ES-I3 (cell line): ENCODE results near the gene IRX4.

Experiments
- H3K36me3 ChIP-seq: 2 replicates; pipeline ENCODE4 v1.6.1; 2013; ENCODE audit warnings: mild to moderate bottlenecking, low read length, control low read depth, moderate library complexity; ENCODE audit not compliant: insufficient read depth
- H3K4me1 ChIP-seq: 2 replicates; pipeline ENCODE4 v1.6.1; 2013; ENCODE audit warnings: mild to moderate bottlenecking, control low read depth, low read length; ENCODE audit not compliant: insufficient read depth
- H3K9ac ChIP-seq: 2 replicates; pipeline ENCODE4 v1.6.1; 2013; ENCODE audit warnings: low read depth, mild to moderate bottlenecking, low read length, moderate library complexity
- H3K9me3 ChIP-seq: 2 replicates; pipeline ENCODE4 v1.6.1; 2013; ENCODE audit warnings: mild to moderate bottlenecking, low read length, moderate library complexity; ENCODE audit not compliant: control insufficient read depth, insufficient read depth

IRX4 gene

DNA sequence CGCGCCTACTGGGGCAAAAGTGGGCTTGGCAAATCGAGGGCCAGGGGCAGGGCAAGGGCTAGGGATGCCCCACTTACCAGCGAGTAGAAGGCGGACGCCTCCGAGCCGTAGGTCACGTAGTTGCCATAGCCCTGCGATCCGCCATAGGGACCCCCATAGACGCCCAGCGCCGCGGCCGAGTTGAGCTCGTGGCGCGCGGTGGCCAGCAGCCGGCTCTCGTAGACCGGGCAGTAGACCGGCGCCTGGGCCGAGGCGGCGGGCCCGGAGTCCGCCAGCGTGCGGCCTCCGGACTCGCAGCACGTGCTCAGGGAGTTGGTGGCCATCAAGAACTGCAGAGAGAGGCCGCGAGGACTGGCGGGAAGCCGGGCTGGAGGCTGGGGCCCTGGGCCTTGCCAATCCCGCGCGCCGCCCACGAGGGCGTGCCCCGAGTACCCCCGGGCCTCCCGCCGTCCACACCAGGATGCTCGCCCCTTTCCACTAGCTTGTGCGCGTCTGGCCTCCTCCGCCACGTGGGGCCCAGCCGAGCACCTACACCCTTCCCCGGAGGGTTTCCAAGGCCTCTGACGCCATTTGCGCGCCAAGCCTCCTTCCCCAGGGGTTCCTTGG, 891 bp downstream of the IRX4 start:
- peak overlapping the region; percentile 61; the same call in 1 of the 2 replicates for H3K9ac ChIP-seq
- peaks cover 3% of the 10 kb centered on the region; the same call in 1 of the 2 replicates for H3K4me1 ChIP-seq
- H3K36me3 ChIP-seq, result no peaks in the 10 kb centered on the region
- H3K9me3 ChIP-seq, result no peaks in the 10 kb centered on the region

DNA sequence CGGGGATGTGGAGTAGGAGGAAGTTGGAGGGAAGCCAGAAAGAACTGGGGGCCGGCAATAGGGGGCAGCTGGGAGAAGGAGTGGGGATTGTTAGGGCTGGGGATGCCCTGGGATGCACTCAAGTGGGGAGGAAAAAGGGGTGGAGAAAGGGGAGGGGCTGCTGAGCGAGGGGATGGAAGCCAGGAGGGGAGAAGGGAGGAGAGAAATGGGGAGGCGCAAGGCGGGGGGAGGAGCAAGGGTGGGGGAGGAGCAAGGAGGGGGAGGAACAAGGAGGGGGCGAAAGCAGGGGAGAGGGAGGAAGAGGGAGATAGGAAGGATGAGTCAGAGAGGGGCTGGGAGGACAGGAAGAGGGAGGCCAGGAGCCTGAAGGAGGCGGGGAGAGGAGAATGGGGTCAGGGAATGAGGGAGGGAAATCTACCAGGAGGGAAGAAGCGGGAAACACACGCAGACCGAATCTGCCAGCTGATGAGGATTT, 1.6 kb downstream of the IRX4 start:
- peak overlapping the region; percentile 61; the same call in 1 of the 2 replicates for H3K9ac ChIP-seq
- peaks cover 3% of the 10 kb centered on the region; the same call in 1 of the 2 replicates for H3K4me1 ChIP-seq
- no peaks in the 10 kb centered on the region for H3K9me3 ChIP-seq
- H3K36me3 ChIP-seq, result no peaks in the 10 kb centered on the region

DNA sequence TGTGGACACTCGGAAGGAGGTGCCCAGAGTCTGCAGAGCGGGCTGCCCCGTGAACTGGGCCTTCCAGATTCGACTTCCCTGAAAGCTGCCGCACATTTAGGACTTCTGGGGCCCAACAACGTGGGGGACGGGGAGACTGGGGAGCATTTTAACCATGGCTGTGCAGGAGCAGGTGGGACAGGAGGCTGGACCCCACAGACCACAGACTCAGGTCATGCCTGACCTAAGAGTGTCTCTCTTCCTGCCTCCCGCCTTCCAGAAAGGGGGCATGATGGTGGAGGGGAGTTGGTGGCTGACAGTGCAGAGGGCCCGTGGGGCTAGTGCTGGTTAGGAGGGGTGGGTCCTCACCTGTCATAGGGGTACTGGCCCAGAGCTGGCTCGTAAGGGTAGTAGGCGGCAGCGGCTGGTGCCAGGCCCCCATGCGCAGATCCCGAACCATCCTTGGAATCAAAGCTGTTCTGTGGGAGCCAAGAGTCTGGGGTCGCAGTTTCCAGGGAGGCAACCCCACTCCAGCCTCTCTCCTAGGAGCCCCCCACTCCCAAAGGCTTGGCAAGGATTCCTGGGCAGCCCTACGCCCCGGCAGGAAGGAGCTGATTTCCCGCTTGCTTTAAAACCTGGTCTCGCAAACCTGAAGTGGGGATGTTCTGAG, 2.2 kb downstream of the IRX4 start:
- H3K9me3 ChIP-seq, result no peaks in the 10 kb centered on the region
- no peaks in the 10 kb centered on the region for H3K36me3 ChIP-seq
- no peak overlapping the region for H3K9ac ChIP-seq
- H3K4me1 ChIP-seq, result peaks cover 3% of the 10 kb centered on the region; the same call in 1 of the 2 replicates

DNA sequence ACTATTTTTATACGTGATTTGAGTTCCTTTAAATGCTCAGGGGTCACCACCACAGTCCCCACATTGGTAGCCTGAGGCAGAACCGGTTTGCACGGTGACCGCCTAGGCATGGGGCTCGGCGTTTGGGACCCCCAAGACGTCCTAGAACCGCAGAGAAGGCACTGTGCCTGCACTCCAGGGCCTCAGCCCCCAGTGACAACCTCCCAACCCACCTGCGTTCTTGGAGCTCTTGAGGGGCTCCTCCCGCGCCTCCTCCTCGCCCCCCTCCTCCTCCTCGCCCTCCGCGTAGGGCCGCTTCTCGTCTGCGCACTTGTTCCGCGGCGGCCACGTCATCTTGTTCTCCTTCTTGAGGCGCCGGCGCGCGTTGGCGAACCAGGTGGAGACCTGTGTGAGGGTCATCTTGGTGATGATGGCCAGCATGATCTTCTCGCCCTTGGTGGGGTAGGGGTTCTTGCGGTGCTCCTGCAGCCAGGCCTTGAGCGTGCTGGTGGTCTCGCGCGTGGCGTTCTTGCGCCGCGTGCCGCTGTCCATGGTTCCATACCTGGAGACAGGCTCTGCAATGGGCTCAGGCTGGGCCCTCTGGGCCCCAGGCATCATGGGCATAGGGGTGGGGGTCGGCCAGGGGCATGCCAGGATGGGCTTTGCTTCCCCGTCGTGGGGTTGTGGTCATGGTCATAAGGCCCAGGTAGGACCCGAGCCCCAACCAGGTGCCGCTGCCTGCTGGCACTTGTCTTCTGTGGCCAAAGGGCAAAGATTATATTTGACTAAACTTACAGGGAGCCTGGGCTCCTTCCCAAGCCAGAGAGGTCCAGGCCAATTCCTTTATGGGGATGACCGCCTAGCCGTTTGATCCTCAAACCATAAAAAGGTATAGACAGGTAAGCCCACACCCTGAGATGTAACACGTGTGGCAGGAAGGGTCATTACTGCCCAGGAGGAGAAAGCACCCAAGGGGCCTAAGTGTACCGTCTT, 3.1 kb downstream of the IRX4 start:
- Histone ChIP-seq H3K9me3 (no peaks in the 10 kb centered on the region), H3K9ac (no peak overlapping the region), H3K36me3 (no peaks in the 10 kb centered on the region), H3K4me1 (peaks cover 3% of the 10 kb centered on the region; the same call in 1 of the 2 replicates)

DNA sequence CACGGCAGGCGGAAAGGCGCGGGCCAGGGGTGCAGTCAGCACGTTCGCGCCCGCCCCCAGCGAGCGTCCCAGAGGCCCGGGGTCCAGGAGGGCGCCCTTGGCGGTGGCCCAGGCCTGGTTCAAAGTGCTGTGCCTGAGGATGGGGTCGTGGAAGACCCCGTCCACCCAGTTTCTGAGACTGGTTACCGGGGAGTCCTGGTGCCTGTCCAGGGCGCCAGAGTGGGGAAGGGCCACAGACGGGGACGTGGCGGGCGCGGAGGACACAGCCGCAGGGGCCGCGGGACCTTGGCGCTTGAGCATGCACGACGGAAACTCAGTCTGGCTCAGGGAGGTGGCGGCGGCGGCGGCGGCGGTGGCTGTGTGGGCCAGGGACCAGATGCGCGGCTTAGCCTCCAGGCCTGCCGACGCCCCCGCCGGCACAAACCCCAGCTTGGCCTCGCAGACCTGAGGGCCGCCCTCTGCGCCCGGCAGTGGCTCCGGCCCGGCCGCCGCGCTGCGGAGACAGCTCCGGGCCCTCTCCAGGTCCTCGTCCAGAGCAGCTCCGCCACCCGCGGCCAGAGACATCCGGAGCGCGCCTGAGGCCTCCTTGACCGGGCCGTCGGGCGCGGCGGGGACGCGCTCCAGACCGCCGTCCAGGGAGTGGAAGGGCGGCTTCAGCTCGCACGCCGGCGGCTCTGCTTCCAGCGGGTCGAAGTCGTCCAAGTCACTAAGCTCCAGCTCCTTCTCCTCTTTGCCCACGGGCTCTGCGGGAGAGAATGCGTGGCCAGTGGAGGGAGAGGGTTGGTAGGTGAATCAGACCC, 4.5 kb downstream of the IRX4 start:
- Histone ChIP-seq H3K9ac (peak overlapping the region; percentile 22), H3K9me3 (no peaks in the 10 kb centered on the region), H3K4me1 (peaks cover 3% of the 10 kb centered on the region; the same call in 1 of the 2 replicates), H3K36me3 (no peaks in the 10 kb centered on the region)

DNA sequence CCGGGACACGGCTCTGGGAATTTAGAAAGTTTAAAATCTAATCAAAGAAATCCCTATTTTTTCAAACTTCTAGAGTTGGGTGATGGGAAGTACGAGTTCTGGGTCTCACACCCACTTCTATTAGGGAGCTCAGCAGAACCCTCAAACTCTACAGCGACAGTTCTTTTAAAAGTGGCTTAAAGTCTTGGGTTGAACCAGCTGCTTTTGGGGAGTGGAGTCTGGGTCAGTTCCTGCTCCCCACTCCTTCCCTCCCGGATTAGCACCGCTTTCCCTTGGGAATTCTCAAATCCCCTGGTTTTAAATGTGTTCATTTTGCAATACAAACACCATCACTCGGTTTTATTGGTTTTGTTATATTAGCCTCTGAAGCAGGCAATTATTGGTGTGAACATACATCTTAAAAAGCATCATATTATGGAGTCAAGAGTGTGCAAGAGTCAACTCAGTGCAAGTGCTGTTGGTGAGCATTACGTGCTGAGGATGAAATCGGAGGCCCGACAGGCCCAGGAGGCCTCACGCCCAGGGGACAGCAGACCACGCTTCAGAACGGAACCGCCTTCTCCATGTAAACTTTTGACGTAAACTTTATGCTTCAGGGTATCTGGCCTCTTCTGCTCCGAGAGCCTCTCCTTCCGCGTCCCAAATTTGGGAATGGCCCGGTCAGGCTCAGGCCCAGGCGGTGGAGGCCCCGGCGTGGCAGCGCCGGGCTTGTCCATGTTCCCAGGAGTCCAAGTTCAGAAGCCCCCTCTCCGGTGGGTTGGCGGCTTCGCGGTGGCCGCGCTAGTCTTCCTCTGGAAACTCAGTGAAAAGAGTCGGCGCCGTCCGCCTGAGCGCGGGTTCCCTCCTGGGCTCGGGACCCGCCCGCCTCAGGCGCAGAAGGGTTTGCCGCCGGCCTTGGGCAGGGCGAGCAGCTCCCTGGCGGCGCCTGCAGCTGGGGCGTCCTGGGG, 5.3 kb downstream of the IRX4 start:
- Histone ChIP-seq H3K36me3 (no peaks in the 10 kb centered on the region), H3K9me3 (no peaks in the 10 kb centered on the region), H3K4me1 (peaks cover 3% of the 10 kb centered on the region; the same call in 1 of the 2 replicates), H3K9ac (peak overlapping the region; percentile 9; the same call in 1 of the 2 replicates)

DNA sequence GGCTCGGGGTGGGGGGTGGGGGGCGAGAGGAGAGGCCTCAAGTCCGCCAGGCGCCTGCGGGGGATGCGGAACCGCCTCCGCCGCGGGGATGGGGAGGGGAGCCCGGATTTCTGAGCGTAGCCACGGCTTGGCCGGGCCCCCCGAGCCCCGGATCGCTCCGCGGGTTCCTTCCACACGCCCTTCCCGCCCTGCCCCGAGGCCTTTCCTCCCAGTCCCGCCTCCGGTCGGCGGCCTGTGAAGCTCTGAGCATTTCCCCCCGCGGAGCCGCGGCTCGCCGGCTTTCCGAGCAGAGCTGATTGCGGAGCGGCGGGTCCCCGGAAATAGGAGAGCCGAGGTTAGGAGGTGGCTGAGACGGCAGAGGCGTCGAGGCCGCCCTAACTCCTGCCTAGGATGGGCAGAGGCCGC, 6.1 kb downstream of the IRX4 start:
- no peaks in the 10 kb centered on the region for H3K36me3 ChIP-seq
- H3K9ac ChIP-seq, result no peak overlapping the region; the same call in 1 of the 2 replicates
- H3K4me1 ChIP-seq, result peaks cover 3% of the 10 kb centered on the region; the same call in 1 of the 2 replicates
- no peaks in the 10 kb centered on the region for H3K9me3 ChIP-seq

DNA sequence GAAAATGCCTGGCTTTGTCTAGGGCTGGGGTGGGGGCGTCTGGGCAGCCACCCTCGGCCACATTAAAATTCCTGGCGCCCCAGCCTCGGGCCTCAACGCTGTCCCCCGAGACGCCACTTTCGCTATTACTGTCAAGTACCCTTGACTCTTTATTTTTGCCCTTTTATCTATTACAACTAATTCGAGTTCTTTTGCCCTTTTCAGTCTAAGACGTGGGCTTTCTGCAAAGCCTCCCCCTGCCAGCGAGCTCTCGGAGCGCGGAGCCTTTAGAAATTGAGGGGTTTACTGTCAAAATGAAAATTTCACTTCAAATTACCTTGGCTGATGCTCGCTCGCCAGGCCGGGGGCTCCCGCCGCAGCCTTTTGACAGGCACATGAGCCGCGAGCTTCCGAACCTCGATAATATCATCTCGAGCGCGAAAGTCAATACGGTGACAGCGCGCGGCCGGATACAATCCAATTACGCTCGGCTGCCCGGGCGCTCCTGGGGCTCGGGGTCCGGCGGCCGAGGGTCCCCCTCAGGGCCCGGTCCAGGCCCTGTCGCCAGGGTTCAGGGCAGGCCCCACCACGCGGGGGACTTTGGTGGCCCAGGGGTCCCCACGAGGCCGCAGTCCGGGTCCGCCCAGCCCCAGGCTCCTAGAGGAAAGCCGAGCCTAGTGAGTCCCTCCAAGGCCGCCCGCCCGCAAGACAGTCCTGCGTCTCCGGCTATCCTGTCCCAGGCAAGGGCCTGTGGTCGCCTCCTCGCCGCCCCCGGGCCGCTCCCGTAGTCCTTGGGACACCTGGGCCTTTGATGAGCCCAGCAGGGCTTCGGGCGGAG, 6.7 kb downstream of the IRX4 start:
- Histone ChIP-seq H3K9me3 (no peaks in the 10 kb centered on the region), H3K9ac (peak overlapping the region; percentile 34), H3K36me3 (no peaks in the 10 kb centered on the region), H3K4me1 (peaks cover 3% of the 10 kb centered on the region; the same call in 1 of the 2 replicates)

DNA sequence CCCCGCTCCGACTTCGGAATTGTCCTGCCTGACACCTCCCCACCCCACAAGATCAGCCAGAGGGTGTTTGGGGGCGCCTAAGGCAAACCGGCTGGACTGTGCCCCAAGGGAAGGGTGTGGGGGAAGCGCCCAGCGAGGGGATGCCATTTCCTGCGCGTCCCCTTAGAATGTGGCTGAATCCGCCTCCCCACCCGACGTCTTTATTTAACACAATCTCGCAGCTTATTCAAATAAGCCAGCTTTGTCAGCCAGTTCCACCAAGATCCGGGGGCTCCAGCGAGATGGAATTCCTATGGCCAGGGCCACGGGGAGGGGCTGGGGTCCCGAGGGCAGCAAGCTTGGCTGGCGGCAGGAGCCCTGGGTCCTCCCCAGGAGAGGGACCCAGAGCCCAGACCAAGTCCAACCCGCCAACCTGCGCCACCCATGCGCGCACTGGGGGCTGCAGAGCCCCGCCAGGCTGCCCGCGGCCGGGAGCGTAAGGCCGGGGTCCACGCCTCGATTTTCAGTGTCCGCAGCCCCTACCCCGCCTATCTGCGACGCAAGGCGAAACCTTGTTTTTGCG, 7.4 kb downstream of the IRX4 start:
- peaks cover 3% of the 10 kb centered on the region; the same call in 1 of the 2 replicates for H3K4me1 ChIP-seq
- no peaks in the 10 kb centered on the region for H3K9me3 ChIP-seq
- peak overlapping the region; percentile 34; the same call in 1 of the 2 replicates for H3K9ac ChIP-seq
- H3K36me3 ChIP-seq, result no peaks in the 10 kb centered on the region

DNA sequence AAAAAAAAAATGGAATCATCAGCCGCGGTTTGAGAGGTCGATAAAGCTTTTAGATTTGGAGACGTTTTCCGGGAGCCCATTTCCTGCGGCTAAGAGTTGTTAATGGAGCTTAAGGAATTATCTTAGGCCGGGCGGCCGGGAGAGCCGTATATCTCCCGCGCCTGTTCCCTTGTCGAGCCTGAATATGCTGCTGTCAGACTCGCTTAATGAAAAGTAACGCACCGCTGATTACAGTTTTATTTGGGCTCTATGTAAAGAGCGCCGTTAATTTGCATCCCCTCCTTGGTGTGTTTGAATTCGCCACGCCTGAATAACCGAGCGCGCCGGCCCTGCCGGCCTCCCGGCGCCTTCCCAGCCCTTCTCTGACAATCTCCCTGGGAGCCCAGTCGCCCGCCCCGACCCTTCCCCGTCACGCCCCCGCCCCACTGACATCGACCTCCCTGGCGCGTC, 7.9 kb downstream of the IRX4 start:
- Histone ChIP-seq H3K4me1 (peaks cover 3% of the 10 kb centered on the region; the same call in 1 of the 2 replicates), H3K36me3 (no peaks in the 10 kb centered on the region), H3K9me3 (no peaks in the 10 kb centered on the region), H3K9ac (peak overlapping the region; percentile 41; the same call in 1 of the 2 replicates)

DNA sequence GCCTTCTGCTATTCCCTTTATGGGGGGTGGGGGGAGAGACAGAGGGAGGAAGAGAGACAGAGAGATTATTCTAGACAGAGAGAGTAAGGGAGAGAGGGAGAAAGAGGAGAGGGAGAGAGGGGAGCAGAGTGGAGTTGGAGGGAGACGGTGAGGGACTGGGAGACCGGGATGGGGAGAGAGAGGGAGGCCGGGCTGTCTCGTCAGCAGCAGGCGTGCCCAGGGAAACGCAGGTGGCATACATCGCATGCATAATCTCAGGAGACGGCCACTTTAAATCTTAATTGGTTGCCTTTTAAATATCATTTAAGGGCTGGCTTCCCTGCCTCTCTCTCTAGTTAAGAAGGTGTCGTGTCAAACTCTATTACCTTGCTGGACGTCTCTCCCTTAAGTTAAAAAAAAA, 8.4 kb downstream of the IRX4 start:
- Histone ChIP-seq H3K4me1 (peaks cover 3% of the 10 kb centered on the region; the same call in 1 of the 2 replicates), H3K36me3 (no peaks in the 10 kb centered on the region), H3K9me3 (no peaks in the 10 kb centered on the region), H3K9ac (peak overlapping the region; percentile 41; the same call in 1 of the 2 replicates)
